ENCODE results near the gene AKAP5.

- TF ChIP-seq CTCF (IDR thresholded peaks at IDR 0.05 in 4 of 5, conservative IDR thresholded peaks at IDR 0.05 in 1 of 5) (no peak), POLR2A (IDR thresholded peaks at IDR 0.05) (no peak)
Observed at GRCh38 chr14:64464651-64465050, 648 bp upstream of the AKAP5 start.
